ENCODE data around the gene SUGCT. TPM values are rescaled to one million over a fixed set of nuclear protein-coding genes. Genes with fewer than 3 reads are reported as not detected.

The SUGCT gene
- total RNA-seq, 2 experiments from 2014 or later: not detected

DNA sequence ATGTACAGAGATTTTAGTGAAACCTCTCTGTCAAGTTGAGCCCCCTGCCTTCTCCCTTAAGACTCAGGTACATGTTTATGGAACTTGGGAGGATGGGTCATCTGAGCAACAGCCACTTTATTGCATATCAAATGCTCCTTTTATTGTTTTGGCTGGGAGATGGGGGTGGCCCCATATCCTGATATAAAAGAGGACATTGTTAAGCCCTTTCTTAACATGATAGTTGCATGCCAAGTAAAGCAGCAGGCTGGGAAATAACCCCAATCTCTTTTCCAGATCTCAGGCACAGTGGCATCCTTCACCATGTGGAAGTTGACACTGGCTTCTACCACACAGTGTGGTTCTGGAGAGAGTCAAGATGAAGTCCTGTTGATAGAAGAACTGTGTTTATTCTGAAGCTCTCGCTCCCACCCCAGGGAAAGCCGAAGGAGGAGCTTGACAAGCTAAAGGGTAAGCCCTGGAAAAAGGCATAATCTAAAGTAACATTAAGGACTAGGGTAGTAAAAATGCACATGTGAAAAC is 746.7 kb downstream of the SUGCT start:
- no peak overlapping the region for H2AFZ ChIP-seq (ENCODE audit: low read length)
- H3K4me1 ChIP-seq (ENCODE audit: insufficient read depth, low read length, poor library complexity, severe bottlenecking): no peaks in the 10 kb centered on the region
- no peaks in the 10 kb centered on the region for H4K20me1 ChIP-seq (ENCODE audit: insufficient read depth, low read length)
- ChIA-PET POLR2A (interaction anchor here (1.0 kb wide), 1 partner anchor 10 kb away, joined by 6 read pairs; no protein-coding TSS in a partner anchor), CTCF (ENCODE audit: unreplicated experiment) (no interaction called here)
- no peak overlapping the region for H3K4me2 ChIP-seq (ENCODE audit: low read length)
- no TSS peak for BruUV-seq (replicated peaks)
- H3K4me3 ChIP-seq (ENCODE audit: low read depth, low read length, poor library complexity, severe bottlenecking): no peak overlapping the region
- no peaks in the 10 kb centered on the region for H3K9me3 ChIP-seq (ENCODE audit: low read length)
- H3K9me2 ChIP-seq (ENCODE audit: insufficient read depth, low read length): no peaks in the 10 kb centered on the region
- DNase-seq (ENCODE audit: low spot score): no peak
- intact Hi-C loops (cut with micrococcal nuclease; ENCODE audit: unreplicated experiment): no loop called here
- no peaks in the 10 kb centered on the region for H3K79me2 ChIP-seq (ENCODE audit: insufficient read depth, low read depth, low read length)
- TF ChIP-seq CTCF (conservative IDR thresholded peaks at IDR 0.05; ENCODE audit: low read length): no peak
- no peak for TF ChIP-seq EZH2phosphoT487 (IDR thresholded peaks at IDR 0.05; ENCODE audit: borderline replicate concordance, low read depth, low read length)
- H3K27ac ChIP-seq (ENCODE audit: low read depth, low read length, poor library complexity, severe bottlenecking): no peak overlapping the region
- no peaks in the 10 kb centered on the region for H3K36me3 ChIP-seq (ENCODE audit: insufficient read depth, low read length)

- no TSS peak for BruUV-seq (replicated peaks)
- no peak overlapping the region for H3K4me3 ChIP-seq (ENCODE audit: low read depth, low read length, poor library complexity, severe bottlenecking)
- no peaks in the 10 kb centered on the region for H3K9me2 ChIP-seq (ENCODE audit: insufficient read depth, low read length)
- TF ChIP-seq EZH2phosphoT487 (IDR thresholded peaks at IDR 0.05; ENCODE audit: borderline replicate concordance, low read depth, low read length): no peak
- no peak for TF ChIP-seq CTCF (conservative IDR thresholded peaks at IDR 0.05; ENCODE audit: low read length)
- H3K79me2 ChIP-seq (ENCODE audit: insufficient read depth, low read depth, low read length): no peaks in the 10 kb centered on the region
- H4K20me1 ChIP-seq (ENCODE audit: insufficient read depth, low read length): no peaks in the 10 kb centered on the region
- H3K36me3 ChIP-seq (ENCODE audit: insufficient read depth, low read length): no peaks in the 10 kb centered on the region
- H3K27ac ChIP-seq (ENCODE audit: low read depth, low read length, poor library complexity, severe bottlenecking): no peak overlapping the region
- H2AFZ ChIP-seq (ENCODE audit: low read length): no peak overlapping the region
- H3K4me2 ChIP-seq (ENCODE audit: low read length): no peak overlapping the region
- CTCF ChIA-PET (ENCODE audit: unreplicated experiment): no interaction called here
- POLR2A ChIA-PET: interaction anchor here (0.7 to 1.0 kb wide), 2 partner anchors 10 to 887 kb away, joined by 3 to 6 read pairs; no protein-coding TSS in a partner anchor
- H3K4me1 ChIP-seq (ENCODE audit: insufficient read depth, low read length, poor library complexity, severe bottlenecking): no peaks in the 10 kb centered on the region
- H3K9me3 ChIP-seq (ENCODE audit: low read length): no peaks in the 10 kb centered on the region
- intact Hi-C loops (cut with micrococcal nuclease; ENCODE audit: unreplicated experiment): no loop called here
- DNase-seq (ENCODE audit: low spot score): no peak
Observed at GRCh38 chr7:40882071-40882658, 747.4 kb downstream of the SUGCT start.

DNA sequence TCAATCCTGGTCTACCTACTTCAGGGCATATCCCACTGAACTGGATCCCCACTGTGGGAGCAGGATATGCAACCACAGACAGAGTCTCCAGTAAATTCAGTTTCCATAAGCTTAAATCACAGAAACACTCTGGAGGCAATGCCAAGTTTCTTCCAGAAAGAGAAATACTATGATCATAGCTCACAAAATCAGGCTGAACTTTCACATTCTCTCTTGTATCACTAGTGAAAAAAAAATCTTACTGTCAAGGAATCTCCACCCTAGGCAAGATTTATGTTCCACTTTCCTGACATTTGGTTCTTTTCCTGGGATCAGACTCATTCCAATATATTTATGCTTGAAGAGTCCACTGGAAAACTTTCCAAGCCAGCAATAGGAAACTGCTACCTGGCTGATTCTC is 749.0 kb downstream of the SUGCT start:
- Histone ChIP-seq H3K4me1 (ENCODE audit: insufficient read depth, low read length, poor library complexity, severe bottlenecking) (no peaks in the 10 kb centered on the region), H3K4me2 (ENCODE audit: low read length) (no peak overlapping the region), H3K27ac (ENCODE audit: low read depth, low read length, poor library complexity, severe bottlenecking) (no peak overlapping the region), H3K9me2 (ENCODE audit: insufficient read depth, low read length) (no peaks in the 10 kb centered on the region), H3K9me3 (ENCODE audit: low read length) (no peaks in the 10 kb centered on the region), H3K36me3 (ENCODE audit: insufficient read depth, low read length) (no peaks in the 10 kb centered on the region), H4K20me1 (ENCODE audit: insufficient read depth, low read length) (no peaks in the 10 kb centered on the region), H2AFZ (ENCODE audit: low read length) (no peak overlapping the region), H3K79me2 (ENCODE audit: insufficient read depth, low read depth, low read length) (no peaks in the 10 kb centered on the region), H3K4me3 (ENCODE audit: low read depth, low read length, poor library complexity, severe bottlenecking) (no peak overlapping the region)
- intact Hi-C loops (cut with micrococcal nuclease; ENCODE audit: unreplicated experiment): no loop called here
- POLR2A ChIA-PET: no interaction called here
- no TSS peak for BruUV-seq (replicated peaks)
- DNase-seq (ENCODE audit: low spot score): no peak
- no peak for TF ChIP-seq CTCF (conservative IDR thresholded peaks at IDR 0.05; ENCODE audit: low read length)
- TF ChIP-seq EZH2phosphoT487 (IDR thresholded peaks at IDR 0.05; ENCODE audit: borderline replicate concordance, low read depth, low read length): no peak
- CTCF ChIA-PET (ENCODE audit: unreplicated experiment): no interaction called here

All from OCI-LY7 (cell line).